HS-27A (cell line): ENCODE measurements around the gene CA11.
"Not testable (repeated sequence)": the region's sequence is repeated elsewhere in the genome, so short reads cannot be mapped to it uniquely, and the experiment has no call there.

Experiments
- DNase-seq: peaks from one replicate; pipeline ENCODE4 v3.0.0-alpha.2; 2012; ENCODE audit warnings: low read depth, missing footprints

CA11 gene

DNA sequence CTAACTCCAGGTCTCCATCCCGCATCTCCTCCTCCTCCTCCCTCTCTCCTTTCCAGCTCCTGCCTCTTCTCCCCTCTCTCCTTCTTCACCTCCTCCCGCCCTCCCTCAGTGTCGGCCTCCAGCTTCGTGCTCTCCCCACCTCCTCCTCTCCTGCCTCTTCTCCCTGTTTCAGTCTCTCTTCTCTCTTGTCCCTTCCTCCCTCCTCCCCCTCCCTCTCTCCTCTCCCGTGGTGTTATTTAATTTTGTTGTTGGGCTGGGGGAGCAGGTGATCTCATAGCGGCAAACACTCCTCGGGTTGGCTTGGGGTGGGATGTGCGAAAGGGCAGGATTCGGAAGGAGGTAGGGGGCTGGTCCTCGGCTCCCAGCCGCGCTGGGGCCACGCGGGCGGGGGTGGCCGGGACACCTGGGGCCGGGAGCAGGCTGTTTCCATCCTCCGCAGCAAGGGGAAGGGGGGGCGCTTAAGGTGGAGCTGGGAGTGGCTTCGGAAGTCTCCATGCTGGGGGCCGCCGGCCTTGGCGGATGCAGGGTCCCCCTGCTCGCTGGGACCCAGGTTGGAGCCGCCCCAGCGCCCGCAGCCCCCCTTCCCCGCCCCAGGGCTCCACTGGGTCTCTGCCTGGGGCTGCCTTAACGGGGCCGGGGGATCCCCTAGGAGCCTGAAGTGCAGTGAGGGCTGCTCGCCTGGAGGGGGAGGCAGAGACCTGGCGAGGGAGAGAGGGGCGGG lies at the start of gene CA11:
CA11 (minus strand) TSS at position 187 of the 721 bp plus-strand sequence. CDS start 555 bp downstream, outside the sequence.
- peak; percentile 76 for DNase-seq

DNA sequence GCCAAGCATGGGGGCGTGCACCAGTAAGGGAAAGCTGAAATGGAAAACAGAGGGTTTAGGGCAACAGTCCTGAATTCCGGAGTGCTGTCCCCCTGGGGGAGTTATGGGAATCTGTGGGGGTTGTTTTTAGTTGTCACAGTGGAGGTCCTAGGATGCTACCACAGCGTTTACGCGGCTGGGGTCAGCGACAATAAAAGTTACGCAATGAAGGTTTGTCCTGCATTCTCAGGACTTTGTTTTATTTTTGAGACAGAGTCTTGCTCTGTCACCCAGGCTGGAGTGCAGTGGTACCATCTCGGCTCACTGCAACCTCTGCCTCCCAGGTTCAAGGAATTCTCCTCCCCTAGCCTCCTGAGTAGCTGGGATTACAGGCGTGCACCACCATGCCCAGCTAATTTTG lies 47.6 kb upstream of the CA11 start:
- not testable (repeated sequence) for DNase-seq

DNA sequence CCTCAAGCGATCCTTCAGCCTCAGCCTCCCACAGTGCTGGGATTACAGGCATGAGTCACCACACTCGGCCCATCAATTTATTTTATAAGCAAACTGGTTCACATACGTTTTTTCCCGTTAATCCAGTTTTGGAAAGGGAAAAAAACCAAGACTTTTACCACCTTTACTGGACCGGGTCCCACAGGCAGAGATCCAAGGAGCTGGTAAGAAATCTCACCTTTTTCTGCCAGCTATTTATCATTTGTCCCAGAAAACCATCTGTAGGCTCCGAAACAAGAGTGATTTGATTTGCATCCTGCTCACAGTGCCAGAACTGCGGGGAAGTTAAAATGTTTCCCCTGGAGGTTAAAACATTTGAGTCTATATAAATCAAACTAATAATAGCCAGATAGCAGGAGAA lies 43.5 kb upstream of the CA11 start:
- no peak for DNase-seq

DNA sequence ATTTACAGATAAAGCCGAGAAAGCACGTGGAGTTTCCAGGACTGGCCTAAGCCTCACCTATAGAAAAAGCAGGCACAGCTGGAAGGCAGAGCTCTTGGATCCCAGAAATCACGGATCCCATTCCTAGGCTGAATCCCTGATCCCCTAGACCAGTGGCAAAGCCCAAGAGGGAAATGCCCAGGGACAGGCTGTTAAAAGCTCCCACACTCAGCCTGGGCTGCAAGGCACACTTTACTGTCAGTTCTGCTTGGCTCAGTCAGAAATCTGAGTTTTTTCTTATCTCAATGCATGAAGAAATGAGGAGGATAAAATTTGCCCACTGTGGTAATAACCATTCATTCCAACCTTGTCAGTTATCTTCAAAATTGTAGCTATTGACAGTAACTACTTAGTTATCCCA lies 41.8 kb upstream of the CA11 start:
- DNase-seq: no peak

DNA sequence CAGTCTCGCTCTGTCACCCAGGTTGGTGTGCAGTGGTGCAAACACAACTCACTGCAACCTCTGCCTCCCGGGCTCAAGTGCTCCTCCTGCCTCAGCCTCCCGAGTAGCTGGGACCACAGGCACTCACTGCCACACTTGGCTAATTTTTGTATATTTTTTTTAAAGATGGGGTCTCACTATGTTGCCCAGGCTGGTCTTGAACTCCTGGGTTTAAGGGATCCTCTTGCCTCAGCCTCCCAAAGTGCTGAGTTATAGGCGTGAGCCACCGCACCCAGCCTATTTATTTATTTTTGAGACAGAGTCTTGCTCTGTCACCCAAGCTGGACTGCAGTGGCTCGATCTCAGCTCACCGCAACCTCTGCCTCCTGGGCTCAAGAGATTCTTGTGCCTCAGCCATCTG lies 40.6 kb upstream of the CA11 start:
- DNase-seq: not testable (repeated sequence)

DNA sequence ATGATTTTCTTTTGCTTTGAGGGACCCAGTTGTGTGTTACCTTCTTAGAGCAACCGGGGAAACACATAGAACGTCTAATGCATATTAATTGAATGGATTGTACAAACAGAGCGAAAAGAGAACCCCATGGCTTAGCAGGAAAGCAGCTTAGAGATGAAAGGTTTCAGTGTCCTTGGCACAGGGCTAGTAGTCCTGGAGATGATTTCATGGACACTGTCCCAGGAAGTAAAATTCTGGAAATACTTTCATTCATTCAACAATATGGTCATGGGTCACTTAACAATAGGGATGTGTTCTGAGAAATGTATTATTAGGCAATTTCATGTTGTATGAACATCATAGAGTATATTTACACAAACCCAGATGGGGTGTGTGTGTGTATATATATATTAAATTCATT lies 40.1 kb upstream of the CA11 start:
- no peak for DNase-seq

DNA sequence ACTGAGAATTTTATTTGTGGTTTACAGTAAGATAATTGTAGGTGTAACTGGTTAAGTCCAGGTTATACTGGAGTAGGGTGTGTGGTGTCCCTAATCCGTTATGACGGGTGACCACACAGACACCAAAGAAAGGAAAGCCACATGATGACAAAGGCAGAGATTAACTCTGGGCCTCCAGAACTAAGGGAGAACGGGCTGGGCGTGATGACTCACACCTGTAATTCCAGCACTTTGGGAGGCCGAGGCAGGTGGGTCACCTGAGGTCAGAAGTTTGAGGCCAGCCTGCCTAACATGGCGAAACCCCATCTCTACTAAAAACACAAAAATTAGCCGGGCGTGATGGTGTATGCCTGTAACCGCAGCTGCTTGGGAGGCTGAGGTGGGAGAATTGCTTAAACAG lies 39.6 kb upstream of the CA11 start:
- no peak for DNase-seq

DNA sequence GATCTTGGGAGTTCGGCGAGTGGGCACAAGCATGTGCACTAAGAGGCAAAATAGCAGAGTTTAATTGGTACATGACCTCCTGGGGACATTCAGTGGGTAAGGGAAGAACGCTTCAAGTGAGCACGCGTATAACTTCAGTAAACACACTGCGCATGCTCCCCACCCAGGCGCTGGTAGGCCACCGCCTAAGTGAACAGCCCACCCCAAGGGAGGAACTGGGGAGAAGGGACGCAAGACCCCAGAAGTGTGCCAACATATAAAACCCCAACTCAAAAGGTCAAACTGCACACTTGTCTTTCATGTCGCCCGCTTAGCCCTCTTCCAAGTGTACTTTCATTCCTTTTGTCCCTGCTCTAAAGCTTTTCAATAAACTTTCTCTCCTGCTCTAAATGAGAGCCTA lies 37.4 kb upstream of the CA11 start:
- DNase-seq: no peak

DNA sequence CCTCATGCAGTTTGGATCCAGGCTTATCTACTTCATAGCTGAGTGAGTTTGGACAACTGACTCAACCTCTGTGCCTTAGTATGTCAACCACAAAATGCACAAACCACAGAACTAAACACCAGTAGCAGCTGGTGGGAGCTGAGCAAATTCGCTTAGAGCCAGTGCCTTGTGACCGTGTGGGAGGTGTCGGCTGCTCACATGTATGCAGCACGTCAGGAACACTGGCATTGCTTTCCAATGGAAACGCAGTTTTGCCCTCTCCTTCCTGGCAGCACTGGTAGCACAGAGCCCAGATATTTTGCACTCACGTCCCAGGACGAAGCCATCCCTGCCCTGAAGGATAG lies 35.1 kb upstream of the CA11 start:
- DNase-seq: peak; percentile 77

DNA sequence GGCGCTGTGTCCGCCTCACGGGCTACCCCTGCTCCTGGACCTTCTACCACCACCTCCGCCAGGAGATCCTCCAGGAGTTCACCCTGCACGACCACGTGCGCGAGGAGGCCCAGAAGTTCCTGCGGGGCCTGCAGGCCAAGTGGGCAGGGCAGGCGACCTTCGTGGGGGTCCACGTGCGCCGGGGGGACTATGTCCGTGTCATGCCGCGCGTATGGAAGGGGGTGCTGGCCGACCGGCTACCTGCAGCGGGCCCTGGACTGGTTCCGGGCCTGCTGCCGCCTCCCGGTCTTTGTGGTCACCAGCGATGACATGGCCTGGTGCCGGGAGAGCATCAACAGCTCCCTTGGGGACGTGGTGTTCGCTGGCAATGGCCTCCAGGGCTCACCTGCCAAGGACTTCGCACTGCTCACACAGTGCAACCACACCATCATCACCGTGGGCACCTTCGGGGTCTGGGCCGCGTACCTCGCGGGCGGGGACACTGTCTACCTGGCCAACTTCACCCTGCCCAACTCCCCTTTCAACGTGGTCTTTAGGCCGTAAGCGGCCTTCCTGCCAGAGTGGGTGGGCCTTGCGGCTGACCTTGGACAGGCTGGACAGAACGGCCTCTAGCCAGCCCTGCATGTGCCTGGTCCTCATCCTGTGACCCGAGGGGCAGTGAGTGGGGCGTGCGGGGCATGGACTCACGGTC lies 34.6 kb upstream of the CA11 start:
- no peak for DNase-seq

DNA sequence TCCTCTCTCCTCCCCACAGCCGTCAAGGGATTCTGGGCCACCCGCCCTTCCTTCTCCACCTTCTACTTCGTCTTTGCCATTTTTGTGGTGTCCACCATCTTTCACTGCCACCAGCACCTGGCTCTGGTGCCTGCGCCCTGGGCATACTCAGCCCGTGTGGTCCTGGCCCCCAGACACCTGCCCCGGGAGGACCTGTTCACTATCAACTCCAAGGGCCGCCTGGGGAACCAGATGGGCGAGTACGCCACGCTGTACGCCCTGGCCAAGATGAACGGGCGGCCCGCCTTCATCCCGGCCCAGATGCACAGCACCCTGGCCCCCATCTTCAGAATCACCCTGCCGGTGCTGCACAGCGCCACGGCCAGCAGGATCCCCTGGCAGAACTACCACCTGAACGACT lies 34.0 kb upstream of the CA11 start:
- DNase-seq: not testable (repeated sequence)

DNA sequence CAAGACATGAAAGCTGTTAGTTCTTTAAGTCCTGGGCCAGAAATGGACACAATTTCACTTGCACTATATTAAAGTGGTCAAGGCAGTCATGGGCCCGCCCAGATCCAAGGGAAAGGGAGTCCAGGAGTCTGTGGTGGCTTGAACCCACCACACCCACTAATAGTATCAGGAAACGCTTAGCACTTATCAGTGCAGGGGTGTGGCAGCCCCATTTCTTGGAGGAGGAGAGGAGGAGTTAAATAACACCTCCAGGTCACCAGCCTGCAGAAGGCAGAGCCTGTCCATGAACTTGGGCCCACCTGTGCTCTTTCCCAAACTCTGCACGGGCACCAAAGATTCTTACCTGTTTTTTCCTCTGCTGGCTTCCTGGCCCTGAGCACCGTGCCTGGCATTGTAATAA lies 32.2 kb upstream of the CA11 start:
- DNase-seq: no peak

DNA sequence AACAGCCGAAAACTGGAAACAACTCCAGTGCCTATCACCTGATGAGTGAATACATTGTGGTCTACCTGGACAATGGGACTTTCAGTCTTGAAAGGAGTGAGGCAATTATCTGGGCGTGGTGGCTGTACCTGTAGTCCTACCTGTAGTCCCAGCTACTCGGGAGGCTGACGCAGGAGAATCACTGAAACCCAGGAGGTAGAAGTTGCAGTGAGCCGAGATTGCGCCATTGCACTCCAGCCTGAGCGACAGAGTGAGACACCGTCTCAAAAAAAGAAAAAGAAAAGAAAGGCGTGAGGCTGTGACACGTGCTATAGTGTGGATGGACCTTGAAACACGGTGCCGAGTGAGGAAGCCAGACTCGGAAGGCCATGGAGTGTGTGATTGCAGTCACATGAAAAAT lies 30.9 kb upstream of the CA11 start:
- DNase-seq: no peak

DNA sequence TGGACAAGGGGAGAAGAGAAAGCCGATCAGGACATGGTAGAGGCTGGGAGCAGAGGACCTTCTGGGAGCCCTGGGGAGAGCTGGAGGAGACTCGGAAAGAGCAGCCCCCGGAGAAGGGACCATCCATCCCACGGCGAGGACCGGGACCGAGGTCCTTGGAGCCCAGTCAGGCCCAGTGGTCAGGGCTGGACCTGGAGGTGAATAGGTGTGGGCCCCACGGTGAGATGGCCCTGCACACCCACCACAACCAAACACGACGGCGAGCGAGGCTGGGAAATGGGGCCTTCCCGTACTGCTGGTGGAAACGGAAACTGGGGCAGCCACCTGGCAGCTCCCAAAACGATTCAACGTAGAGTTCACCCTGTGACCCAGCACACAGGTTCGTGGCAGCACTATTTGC lies 30.5 kb upstream of the CA11 start:
- no peak for DNase-seq

DNA sequence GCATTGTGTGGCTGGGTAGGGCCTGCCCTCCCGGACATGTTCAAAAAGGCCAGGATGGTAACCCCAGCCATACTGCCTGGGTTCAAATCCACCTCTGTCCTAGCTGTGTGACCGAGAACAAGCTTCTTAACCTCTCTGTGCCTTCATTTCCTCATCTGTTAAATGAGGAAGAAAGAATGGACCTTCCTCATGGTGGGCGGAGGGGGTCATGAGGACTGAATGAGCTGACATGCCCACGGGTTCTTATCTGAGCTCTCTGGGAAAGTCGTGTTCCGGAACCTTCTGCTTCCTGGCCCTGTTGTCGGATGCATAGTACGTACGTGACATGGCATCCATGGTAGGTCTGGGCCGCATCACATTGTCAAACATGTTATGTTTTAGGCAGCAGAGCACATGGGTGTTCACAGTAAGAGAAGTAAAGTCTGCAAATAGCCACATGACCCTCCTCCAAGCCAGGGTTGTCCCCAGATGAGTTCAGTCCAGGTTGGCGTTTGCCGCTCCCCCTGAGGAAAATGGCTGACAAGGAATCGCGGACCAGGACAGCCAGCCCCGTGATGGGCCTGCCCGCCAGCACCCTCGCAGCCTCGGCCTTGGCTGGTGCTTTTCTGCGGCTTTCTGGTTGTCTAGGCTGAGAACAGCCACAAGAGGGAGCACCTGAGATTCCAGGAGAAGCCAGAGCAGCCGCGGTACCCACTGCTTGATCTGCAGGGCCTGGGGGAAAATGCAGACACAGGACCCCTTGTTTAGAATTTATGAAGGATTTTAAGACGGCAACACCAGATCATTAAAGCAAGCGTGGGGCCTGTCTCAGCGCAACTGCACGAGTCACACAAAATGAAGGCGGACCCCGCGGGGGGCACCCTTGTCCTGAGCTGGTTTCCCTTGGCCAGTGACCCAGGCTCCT lies 29.2 kb upstream of the CA11 start:
- DNase-seq: peak; percentile 50

DNA sequence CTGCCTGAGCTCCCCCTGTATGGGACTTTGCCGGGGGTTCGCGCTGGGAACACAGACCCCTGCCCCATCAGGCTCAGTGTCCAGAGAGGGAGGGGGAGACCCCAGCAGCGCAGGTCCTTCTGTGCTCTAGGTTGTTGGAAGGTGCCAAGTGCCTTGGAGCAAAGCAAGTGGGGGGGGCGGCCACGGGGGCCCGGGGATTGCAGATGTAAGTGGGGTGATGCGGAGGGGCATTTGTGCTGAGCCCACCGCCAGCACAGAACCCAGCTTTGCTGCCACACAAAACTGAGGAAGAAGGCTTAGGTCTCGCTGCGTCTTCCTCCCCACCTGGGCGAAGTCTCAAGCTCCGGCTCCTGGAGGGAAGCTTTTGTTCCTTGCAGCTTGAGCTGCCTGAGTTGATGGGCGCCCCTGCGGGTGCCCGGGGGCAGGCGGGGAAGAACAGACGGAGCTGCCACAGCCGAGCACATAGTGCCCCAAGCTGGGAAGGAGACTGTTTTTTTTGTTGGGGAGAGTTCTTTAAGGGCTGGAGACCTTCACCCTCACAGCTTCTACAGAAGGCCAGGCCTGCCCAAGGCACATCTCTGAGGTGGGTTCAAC lies 28.3 kb upstream of the CA11 start:
- DNase-seq: no peak

DNA sequence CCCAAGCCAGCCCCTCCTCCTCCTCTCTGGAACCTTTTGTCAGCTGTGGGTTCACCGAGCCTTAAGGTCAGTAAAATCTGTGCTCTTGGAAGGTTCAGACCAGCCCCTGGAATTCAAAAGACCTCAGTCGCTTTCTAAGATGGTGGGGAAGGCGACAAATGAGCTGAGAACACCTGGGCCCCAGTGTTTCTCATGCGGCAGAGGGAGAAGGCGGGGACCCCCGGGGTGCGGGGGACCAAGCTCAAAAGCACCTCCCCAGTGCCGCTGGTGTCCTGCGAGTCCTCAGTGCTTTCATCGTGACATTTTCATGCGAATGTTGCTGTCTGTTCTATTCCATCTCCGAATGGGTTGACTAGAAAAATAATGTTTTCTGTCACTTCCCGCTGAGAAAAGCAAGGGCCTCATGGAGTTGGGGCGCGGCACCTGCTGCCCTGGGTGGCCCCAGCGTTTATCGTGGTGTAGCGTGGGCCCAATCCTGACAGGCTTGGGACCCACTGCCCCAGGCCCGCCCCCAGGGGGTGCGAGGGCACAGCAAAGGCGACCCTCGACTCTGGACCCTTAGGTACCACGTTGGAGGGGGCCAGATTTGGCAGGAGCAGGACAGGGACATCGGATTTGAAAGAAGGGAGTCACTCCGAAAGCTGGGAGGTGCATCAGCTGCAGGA lies 27.6 kb upstream of the CA11 start:
- no peak for DNase-seq

DNA sequence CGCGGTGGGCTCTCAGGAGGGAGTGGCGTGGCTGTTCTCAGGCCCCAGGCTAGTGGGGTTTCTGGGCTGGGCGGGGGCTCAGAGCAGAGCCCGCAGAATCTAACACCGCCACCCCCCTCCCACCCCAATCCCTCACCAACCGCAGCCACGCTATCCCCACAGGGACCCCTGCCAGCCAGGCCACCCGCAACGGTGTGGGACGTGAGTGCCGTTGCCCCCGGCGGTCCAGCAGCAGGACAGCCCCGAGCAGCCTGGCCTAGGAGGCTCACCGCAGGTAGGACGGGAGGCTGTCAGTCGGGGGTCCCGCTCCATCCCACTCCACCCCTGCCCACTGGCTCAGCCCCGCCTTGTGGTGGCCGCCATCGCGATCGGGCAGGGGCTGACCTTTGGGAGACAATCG lies 27.0 kb upstream of the CA11 start, which contains the start of gene NTN5:
NTN5 (minus strand) TSS at position 24 of the 400 bp plus-strand sequence. CDS start 2,031 bp downstream, outside the sequence.
- no peak for DNase-seq

DNA sequence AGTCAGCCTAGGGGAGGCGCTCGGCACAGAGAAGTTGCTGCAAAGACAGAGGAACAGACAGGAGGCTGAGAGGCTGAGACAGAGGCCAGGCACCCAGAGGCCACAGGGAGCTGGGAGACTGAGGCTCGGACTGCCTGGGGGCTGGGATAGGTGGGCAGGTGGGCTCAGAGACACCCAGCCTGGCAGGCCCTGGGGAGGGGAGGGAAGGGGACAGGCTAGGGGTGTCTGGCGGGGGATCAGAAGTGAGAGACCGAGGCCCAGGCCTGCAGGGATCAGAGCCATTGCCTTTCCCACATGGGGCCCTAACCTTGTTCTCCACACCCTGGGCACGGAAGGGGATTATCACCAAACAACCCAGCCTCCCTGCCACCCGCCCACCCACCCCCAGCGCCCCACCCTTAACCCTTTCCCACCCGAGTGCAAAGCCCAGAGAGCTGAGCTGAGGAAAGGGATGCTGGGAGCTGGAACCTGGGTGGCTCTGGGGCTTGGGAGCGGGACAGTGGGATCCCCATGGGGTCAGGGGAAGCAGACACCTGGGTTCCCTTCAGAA lies 25.5 kb upstream of the CA11 start:
- DNase-seq: no peak

DNA sequence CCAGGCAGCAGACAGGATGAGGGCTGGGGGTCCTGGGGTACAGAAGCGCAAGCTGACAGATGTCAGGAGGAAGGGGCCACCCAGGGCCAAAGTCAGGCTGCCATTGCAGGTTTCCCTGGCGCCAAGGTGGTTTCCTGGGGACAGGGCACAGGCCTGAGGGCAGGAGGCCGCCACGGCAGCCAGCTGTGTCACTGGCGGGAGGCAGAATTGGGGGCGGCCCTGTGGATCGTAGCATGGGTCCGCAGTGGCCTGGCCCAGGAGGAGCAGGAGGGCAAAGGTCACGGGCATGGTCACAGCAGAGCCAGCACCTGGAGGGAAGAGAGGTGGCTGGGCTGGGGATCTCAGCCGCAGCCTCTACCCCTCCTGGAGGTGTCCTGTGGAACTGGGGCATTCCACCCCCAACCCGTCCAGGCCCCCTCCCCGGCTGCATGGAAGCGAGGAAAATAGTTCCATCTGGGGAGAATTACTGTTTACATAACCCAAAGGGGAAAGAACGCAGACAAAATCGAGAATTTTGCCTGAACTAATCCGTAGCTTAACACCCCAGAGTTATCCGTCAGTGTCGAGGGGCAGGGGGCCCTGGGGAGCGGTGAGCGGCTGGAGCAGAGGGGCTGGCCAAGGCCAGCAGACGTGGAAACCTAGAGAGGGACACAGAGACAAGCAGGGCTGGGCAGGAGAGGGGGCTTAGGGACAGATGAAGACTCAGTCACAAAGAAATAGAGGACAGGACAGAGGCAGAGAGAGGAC lies 24.9 kb upstream of the CA11 start:
- no peak for DNase-seq
